Esophagus squamous epithelium (tissue), 5 donors: ENCODE measurements around the gene APBA2. TPM values are rescaled to one million over a fixed set of nuclear protein-coding genes. Genes with fewer than 3 reads are reported as not detected.

Experiments
- DNase-seq: peaks from one replicate; lab custom pipeline; 2025; lab: John Stamatoyannopoulos, UW
- H3K27ac ChIP-seq, 4 donors: fragments of 200-600 bp; sonication (generic); one replicate each; pipeline ENCODE4 v1.5.1; 2016 to 2019; ENCODE audit warnings: mild to moderate bottlenecking in 1 of 4
- H3K27me3 ChIP-seq, 4 donors: fragments of 200-600 bp; sonication (generic); 1 replicate in 3 of 4; 2 replicates in 1 of 4; pipeline versions ENCODE4 v1.5.1 to v1.6.0; 2017 to 2021; ENCODE audit warnings: antibody characterized with exemption in 1 of 4
- H3K36me3 ChIP-seq, 3 donors: fragments of 200-600 bp; sonication (generic); one replicate each; pipeline ENCODE4 v1.5.1; 2016 to 2019
- H3K4me1 ChIP-seq, 3 donors: fragments of 200-600 bp; sonication (generic); one replicate each; pipeline ENCODE4 v1.5.1; 2017 to 2019
- H3K4me3 ChIP-seq, 4 donors: fragments of 200-600 bp; sonication (generic); 1 replicate in 3 of 4; 2 replicates in 1 of 4; pipeline ENCODE4 v1.5.1; 2016 to 2019; ENCODE audit warnings: mild to moderate bottlenecking in 2 of 4, moderate library complexity in 1 of 4
- H3K9me3 ChIP-seq, 3 donors: fragments of 200-600 bp; sonication (generic); one replicate each; pipeline ENCODE4 v1.5.1; 2016 to 2019
- POLR2A ChIP-seq, 4 donors: fragments of 450-650 bp; IDR thresholded peaks; one replicate each; pipeline ENCODE4 v1.6.1; 2017; ENCODE audit warnings: antibody characterized with exemption in 4 of 4, mild to moderate bottlenecking in 4 of 4, moderate library complexity in 3 of 4
- WGBS, 2 donors: methylation state at CpG; one replicate each; pipeline ENCODE4 v1.1.5; 2018; 5-methylcytosine and 5-hydroxymethylcytosine counted together
- intact Hi-C: fragments of 100-400 bp; cut with DNase I; formaldehyde crosslinking; loops from one replicate; pipeline ENCODE4 v1.15.0; 2022
- total RNA-seq, 4 donors: library from RNA; depleted of rRNA; stranded (reverse); fragments of >200 nt; gene quantifications; one replicate each; pipeline ENCODE4 v1.1.0, GENCODE V29; 2016
- TF ChIP-seq, protein P1 (sequence below), 6 experiments: fragments of 450-650 bp in 4 of 6; fragments of 200-600 bp in 2 of 6; sonication (generic) in 2 of 6; IDR thresholded peaks; one replicate each; pipeline ENCODE4 v1.5.1; 2016 to 2019; ENCODE audit warnings: antibody characterized with exemption in 6 of 6, mild to moderate bottlenecking in 4 of 6, moderate library complexity in 4 of 6
- donor health status: DM: yes; HTN: yes; CAD: no.

APBA2 gene
- total RNA-seq, 4 donors from 2014 or later = 0.82 to 9.9 (median 1.6) TPM

DNA sequence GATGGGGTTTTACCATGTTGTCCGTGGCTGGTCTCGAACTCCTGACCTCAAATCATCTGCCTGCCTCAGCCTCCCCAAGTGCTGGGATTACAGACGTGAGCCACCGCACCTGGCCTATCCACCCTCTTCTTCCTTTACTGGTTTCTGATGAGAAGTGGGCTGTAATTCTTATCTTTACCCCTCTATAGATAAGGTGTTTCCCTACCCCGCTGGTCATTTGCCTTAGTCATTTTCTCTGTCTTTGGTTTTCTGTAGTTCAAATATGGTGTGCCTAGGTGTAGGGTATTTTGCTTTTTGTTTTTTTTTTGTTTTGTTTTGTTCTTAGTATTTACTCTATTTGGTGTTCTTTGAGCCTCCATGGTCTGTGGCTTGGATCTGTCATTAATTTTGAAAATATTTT lies 41.3 kb downstream of the APBA2 start:
- 79 to 84% methylated on average over 5 of the region's 5 CpGs for WGBS, 2 donors
- no peaks in the 10 kb centered on the region for H3K9me3 ChIP-seq
- DNase-seq = no peak
- no peak for TF ChIP-seq POLR2A (IDR thresholded peaks at IDR 0.05)
- H3K4me3 ChIP-seq = no peak overlapping the region
- intact Hi-C loops = no loop called here
- no peak overlapping the region for H3K27ac ChIP-seq
- no peaks in the 10 kb centered on the region for H3K36me3 ChIP-seq
- H3K27me3 ChIP-seq = no peaks in the 10 kb centered on the region
- H3K4me1 ChIP-seq = no peaks in the 10 kb centered on the region

DNA sequence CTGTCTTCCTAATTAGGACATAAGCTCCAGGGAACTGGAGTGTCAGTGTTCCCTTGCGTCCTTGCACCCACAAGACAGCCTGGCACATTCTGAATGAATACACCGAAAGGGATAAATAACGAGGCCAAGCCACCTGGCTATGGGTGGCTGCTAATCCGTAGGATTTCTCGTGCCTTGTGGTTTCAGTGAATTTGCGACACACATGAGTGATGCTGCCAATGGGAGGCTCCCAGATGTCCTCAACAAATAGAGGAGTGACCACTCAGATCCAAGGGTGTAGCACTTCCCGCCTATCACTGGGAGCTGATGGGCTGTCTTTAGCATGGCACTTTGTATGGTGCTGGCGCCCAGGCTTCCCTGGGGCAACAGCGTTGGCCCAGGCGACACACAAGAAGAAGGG lies 43.4 kb downstream of the APBA2 start:
- Histone ChIP-seq H3K9me3 (no peaks in the 10 kb centered on the region), H3K4me1 (no peaks in the 10 kb centered on the region), H3K27me3 (no peaks in the 10 kb centered on the region), H3K36me3 (no peaks in the 10 kb centered on the region), H3K27ac (no peak overlapping the region), H3K4me3 (no peak overlapping the region)
- no peak for DNase-seq
- intact Hi-C loops = no loop called here
- WGBS, 2 donors = 82 to 84% methylated on average over 4 to 10 of the region's 10 CpGs
- TF ChIP-seq POLR2A (IDR thresholded peaks at IDR 0.05) = no peak
- TF ChIP-seq, protein P1, sequence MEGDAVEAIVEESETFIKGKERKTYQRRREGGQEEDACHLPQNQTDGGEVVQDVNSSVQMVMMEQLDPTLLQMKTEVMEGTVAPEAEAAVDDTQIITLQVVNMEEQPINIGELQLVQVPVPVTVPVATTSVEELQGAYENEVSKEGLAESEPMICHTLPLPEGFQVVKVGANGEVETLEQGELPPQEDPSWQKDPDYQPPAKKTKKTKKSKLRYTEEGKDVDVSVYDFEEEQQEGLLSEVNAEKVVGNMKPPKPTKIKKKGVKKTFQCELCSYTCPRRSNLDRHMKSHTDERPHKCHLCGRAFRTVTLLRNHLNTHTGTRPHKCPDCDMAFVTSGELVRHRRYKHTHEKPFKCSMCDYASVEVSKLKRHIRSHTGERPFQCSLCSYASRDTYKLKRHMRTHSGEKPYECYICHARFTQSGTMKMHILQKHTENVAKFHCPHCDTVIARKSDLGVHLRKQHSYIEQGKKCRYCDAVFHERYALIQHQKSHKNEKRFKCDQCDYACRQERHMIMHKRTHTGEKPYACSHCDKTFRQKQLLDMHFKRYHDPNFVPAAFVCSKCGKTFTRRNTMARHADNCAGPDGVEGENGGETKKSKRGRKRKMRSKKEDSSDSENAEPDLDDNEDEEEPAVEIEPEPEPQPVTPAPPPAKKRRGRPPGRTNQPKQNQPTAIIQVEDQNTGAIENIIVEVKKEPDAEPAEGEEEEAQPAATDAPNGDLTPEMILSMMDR (IDR thresholded peaks at IDR 0.05) = no peak

DNA sequence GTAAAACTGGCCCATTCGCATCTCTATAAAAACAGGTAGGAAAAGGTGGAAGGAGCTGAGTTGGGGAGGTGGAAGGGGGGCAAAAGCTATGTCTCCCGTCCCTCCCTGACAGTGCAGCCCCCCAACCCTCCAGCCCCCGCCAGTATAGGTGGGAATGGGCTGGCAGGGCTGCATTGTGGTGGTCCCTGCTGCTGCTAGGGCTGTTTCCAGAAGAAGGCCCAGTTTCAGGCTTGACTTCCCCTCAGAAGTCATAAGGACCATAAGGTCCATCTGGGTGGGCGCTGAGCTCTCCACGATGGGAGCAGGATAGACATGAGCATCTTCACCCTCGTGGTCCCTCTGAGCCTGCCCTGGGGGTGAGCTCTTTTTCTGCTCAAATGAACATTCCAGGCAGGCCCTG lies 44.2 kb downstream of the APBA2 start:
- no peak for DNase-seq
- Histone ChIP-seq H3K36me3 (no peaks in the 10 kb centered on the region), H3K4me1 (no peaks in the 10 kb centered on the region), H3K27me3 (no peaks in the 10 kb centered on the region), H3K9me3 (no peaks in the 10 kb centered on the region), H3K27ac (no peak overlapping the region), H3K4me3 (no peak overlapping the region)
- TF ChIP-seq, protein P1 (IDR thresholded peaks at IDR 0.05) = no peak
- no peak for TF ChIP-seq POLR2A (IDR thresholded peaks at IDR 0.05)
- intact Hi-C loops = no loop called here
- 64 to 70% methylated on average over 5 to 6 of the region's 6 CpGs for WGBS, 2 donors

DNA sequence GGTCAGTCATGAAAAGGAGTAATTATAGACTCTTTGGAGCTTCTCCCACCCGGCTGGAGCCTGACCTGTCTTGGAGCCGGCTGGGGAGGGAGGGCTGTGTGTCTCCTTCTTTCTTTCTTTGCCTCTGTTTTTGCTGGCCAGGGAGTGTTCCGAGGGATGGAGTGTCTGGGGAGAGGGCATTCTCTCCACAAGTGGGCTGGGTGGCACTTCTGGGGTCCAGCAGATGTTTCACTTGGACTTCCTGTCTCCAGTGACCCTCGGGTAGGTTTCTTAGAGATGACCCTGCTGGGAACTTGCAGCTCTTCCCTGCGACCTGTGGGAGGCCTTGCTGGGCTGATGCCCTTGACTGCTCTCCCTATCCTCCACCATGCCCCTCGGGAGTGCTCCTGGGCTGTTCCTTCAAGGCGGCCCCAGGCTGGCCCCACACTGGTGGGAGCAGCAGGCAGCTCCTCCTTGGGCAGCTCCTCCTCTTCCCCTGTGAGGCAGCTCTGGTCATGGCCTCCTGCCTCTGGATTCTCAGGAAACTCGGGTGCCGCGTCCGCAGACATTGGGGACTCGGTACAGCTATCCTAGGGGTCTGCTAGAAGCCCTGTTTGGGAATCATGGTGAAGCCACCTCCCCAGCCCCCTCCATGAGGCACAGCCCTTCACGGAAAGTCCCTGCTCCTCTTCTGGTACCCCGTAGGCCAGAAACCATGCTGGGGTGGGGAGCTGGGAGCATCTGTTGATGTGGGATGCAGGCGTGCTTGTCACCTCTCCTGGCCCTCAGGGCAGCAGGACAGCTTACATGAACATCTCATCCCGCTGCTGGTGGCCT lies 44.9 kb downstream of the APBA2 start:
- H3K9me3 ChIP-seq = no peaks in the 10 kb centered on the region
- no peaks in the 10 kb centered on the region for H3K4me1 ChIP-seq
- DNase-seq = no peak
- 75 to 76% methylated on average over 2 to 11 of the region's 16 CpGs for WGBS, 2 donors
- H3K36me3 ChIP-seq = no peaks in the 10 kb centered on the region
- no peaks in the 10 kb centered on the region for H3K27me3 ChIP-seq
- TF ChIP-seq, protein P1 (IDR thresholded peaks at IDR 0.05) = no peak
- no peak for TF ChIP-seq POLR2A (IDR thresholded peaks at IDR 0.05)
- H3K4me3 ChIP-seq = no peak overlapping the region
- no peak overlapping the region for H3K27ac ChIP-seq
- intact Hi-C loops = no loop called here

DNA sequence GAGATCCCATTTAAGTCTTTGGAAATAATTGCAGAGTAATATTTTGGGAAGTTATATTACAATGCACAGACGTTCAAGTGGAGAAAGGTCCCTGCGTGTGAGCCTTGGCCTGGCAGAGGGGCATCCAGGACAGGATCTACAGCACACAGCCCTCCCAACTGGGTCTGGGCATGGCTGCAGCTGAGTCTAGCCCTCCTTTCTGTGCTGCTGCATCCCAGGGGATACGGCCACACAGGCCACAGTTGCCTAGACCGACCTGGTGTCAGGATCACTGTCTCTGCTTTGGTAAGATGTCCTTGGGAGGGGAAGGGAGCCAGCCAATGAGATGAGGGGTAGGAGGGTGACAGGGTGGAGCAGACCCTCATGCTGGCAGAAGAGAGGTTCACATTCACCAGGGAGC lies 46.1 kb downstream of the APBA2 start:
- TF ChIP-seq, protein P1 (IDR thresholded peaks at IDR 0.05) = no peak
- intact Hi-C loops = no loop called here
- Histone ChIP-seq H3K27ac (no peak overlapping the region), H3K36me3 (no peaks in the 10 kb centered on the region), H3K9me3 (no peaks in the 10 kb centered on the region), H3K27me3 (no peaks in the 10 kb centered on the region), H3K4me3 (no peak overlapping the region), H3K4me1 (no peaks in the 10 kb centered on the region)
- DNase-seq = no peak
- WGBS, 2 donors = 85 to 86% methylated on average over 4 of the region's 4 CpGs
